A673 (cell line): Measurements from ENCODE around the gene DUSP1.

Experiments used
- EZH2 ChIP-seq: fragments of 200-600 bp; sonication (generic); IDR thresholded peaks from 2 replicates; pipeline ENCODE4 v1.6.1; 2017; ENCODE audit warnings: borderline replicate concordance, low read depth, mild to moderate bottlenecking, mixed read lengths, antibody characterized with exemption, low read length; ENCODE audit not compliant: poor library complexity, severe bottlenecking
- TF ChIP-seq, protein P1 (sequence below): fragments of 300-800, 200-600 bp; sonication (generic); conservative IDR thresholded peaks from 2 replicates; pipeline ENCODE4 v1.5.1; 2017; ENCODE audit warnings: low read depth, mild to moderate bottlenecking, antibody characterized with exemption, low read length, moderate library complexity, mixed read lengths

DNA sequence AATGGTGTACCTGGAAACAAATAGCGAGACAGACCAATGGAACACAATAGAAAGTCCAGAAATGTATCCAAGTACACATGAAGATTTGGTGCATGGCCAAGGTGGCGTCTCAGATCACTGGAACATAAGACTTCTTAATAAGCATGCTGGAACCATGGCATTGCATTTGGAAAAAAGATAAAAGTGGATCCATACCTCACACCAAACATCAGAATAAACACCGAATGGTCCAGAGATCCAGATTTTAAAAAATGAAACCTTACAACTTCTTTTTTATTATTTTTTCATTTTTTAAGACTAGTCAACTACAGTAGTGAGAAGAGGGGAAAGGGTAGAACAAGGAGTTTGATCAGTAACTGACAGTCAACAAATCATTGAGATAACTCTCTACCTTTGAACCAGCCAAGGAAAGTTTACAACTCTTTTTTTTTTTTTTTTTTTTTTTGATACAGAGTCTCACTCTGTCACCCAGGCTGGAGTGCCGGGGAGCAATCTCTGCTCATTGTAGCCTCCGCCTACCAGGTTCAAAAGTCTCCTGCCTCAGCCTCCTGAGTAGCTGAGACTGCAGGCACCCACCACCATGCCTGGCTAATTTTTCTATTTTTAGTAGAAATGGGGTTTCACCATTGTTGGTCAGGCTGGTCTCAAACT lies 8.8 kb upstream of the DUSP1 start:
- TF ChIP-seq, protein P1, sequence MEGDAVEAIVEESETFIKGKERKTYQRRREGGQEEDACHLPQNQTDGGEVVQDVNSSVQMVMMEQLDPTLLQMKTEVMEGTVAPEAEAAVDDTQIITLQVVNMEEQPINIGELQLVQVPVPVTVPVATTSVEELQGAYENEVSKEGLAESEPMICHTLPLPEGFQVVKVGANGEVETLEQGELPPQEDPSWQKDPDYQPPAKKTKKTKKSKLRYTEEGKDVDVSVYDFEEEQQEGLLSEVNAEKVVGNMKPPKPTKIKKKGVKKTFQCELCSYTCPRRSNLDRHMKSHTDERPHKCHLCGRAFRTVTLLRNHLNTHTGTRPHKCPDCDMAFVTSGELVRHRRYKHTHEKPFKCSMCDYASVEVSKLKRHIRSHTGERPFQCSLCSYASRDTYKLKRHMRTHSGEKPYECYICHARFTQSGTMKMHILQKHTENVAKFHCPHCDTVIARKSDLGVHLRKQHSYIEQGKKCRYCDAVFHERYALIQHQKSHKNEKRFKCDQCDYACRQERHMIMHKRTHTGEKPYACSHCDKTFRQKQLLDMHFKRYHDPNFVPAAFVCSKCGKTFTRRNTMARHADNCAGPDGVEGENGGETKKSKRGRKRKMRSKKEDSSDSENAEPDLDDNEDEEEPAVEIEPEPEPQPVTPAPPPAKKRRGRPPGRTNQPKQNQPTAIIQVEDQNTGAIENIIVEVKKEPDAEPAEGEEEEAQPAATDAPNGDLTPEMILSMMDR, result no peak
- no peak for TF ChIP-seq EZH2
